ENCODE data around the gene COX4I1.

Gene COX4I1

DNA sequence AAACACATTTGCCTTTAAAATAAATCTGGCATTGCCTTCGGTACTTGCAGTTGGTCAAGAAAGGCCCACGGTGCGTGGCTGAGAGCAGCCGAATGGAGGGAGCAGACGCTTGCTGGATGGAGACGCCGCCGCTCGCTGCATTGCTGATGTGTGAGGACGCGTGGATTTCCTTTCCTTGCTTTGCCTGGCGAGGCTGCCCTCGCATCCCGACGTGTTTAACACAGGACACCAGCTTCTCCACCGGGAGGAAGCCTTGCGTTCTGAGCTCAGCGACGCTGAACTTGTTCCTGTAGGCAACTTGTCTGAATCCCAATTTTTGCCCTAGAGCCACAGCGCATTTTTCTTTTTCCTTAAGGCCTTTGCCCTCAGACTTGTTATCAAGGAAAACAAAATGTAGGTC, 45.8 kb downstream of the COX4I1 start:
- Histone ChIP-seq H3K4me1 (ENCODE audit: control insufficient read depth, insufficient read depth, low read length) (no peaks in the 10 kb centered on the region; the same call in 1 of the 2 replicates), H3K9me3 (ENCODE audit: control insufficient read depth, insufficient read depth, low read depth, low read length) (no peaks in the 10 kb centered on the region), H3K27ac (ENCODE audit: extremely low read depth, low read depth, low read length) (no peak overlapping the region), H3K4me3 (ENCODE audit: low read depth, low read length) (no peak overlapping the region), H3K36me3 (ENCODE audit: control insufficient read depth in 2 of 2, insufficient read depth in 1 of 2, low read length in 2 of 2) (no peaks in the 10 kb centered on the region)
- CTCF ChIA-PET: no interaction called here
- TF ChIP-seq TCF7L2 (IDR thresholded peaks at IDR 0.05; ENCODE audit: borderline replicate concordance, low read depth, low read length) (no peak), KLF7 (tag by site-specific recombination; IDR thresholded peaks at IDR 0.05; ENCODE audit: borderline replicate concordance) (no peak), GLI4 (tag by site-specific recombination; IDR thresholded peaks at IDR 0.05) (no peak), REPIN1 (tag by site-specific recombination; IDR thresholded peaks at IDR 0.05; ENCODE audit: low read depth) (no peak), ZNF654 (tag by site-specific recombination; IDR thresholded peaks at IDR 0.05; ENCODE audit: low read depth) (no peak), ZNF560 (tag by site-specific recombination; IDR thresholded peaks at IDR 0.05; ENCODE audit: borderline replicate concordance) (no peak), ZNF785 (tag by site-specific recombination; IDR thresholded peaks at IDR 0.05) (no peak), GLIS1 (tag by site-specific recombination; IDR thresholded peaks at IDR 0.05) (no peak), ZNF114 (tag by site-specific recombination; IDR thresholded peaks at IDR 0.05) (no peak)
- TF ChIP-seq, protein P1, sequence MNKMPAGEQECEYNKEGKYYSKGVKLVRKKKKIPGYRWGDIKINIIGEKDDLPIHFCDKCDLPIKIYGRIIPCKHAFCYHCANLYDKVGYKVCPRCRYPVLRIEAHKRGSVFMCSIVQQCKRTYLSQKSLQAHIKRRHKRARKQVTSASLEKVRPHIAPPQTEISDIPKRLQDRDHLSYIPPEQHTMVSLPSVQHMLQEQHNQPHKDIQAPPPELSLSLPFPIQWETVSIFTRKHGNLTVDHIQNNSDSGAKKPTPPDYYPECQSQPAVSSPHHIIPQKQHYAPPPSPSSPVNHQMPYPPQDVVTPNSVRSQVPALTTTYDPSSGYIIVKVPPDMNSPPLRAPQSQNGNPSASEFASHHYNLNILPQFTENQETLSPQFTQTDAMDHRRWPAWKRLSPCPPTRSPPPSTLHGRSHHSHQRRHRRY (tag by site-specific recombination; IDR thresholded peaks at IDR 0.05): no peak
- TF ChIP-seq, protein P2, sequence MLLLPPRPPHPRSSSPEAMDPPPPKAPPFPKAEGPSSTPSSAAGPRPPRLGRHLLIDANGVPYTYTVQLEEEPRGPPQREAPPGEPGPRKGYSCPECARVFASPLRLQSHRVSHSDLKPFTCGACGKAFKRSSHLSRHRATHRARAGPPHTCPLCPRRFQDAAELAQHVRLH (tag by site-specific recombination; IDR thresholded peaks at IDR 0.05): no peak
- TF ChIP-seq, protein P3, sequence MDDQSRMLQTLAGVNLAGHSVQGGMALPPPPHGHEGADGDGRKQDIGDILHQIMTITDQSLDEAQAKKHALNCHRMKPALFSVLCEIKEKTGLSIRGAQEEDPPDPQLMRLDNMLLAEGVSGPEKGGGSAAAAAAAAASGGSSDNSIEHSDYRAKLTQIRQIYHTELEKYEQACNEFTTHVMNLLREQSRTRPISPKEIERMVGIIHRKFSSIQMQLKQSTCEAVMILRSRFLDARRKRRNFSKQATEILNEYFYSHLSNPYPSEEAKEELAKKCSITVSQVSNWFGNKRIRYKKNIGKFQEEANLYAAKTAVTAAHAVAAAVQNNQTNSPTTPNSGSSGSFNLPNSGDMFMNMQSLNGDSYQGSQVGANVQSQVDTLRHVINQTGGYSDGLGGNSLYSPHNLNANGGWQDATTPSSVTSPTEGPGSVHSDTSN (CRISPR knock-in tag; IDR thresholded peaks at IDR 0.05): no peak
- TF ChIP-seq, protein P4, sequence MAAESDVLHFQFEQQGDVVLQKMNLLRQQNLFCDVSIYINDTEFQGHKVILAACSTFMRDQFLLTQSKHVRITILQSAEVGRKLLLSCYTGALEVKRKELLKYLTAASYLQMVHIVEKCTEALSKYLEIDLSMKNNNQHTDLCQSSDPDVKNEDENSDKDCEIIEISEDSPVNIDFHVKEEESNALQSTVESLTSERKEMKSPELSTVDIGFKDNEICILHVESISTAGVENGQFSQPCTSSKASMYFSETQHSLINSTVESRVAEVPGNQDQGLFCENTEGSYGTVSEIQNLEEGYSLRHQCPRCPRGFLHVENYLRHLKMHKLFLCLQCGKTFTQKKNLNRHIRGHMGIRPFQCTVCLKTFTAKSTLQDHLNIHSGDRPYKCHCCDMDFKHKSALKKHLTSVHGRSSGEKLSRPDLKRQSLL (tag by site-specific recombination; IDR thresholded peaks at IDR 0.05): no peak
- TF ChIP-seq, protein P5, sequence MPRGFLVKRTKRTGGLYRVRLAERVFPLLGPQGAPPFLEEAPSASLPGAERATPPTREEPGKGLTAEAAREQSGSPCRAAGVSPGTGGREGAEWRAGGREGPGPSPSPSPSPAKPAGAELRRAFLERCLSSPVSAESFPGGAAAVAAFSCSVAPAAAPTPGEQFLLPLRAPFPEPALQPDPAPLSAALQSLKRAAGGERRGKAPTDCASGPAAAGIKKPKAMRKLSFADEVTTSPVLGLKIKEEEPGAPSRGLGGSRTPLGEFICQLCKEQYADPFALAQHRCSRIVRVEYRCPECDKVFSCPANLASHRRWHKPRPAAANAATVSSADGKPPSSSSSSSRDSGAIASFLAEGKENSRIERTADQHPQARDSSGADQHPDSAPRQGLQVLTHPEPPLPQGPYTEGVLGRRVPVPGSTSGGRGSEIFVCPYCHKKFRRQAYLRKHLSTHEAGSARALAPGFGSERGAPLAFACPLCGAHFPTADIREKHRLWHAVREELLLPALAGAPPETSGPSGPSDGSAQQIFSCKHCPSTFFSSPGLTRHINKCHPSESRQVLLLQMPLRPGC (tag by site-specific recombination; IDR thresholded peaks at IDR 0.05): no peak
- TF ChIP-seq, protein P6, sequence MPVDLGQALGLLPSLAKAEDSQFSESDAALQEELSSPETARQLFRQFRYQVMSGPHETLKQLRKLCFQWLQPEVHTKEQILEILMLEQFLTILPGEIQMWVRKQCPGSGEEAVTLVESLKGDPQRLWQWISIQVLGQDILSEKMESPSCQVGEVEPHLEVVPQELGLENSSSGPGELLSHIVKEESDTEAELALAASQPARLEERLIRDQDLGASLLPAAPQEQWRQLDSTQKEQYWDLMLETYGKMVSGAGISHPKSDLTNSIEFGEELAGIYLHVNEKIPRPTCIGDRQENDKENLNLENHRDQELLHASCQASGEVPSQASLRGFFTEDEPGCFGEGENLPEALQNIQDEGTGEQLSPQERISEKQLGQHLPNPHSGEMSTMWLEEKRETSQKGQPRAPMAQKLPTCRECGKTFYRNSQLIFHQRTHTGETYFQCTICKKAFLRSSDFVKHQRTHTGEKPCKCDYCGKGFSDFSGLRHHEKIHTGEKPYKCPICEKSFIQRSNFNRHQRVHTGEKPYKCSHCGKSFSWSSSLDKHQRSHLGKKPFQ (tag by site-specific recombination; IDR thresholded peaks at IDR 0.05): no peak
- TF ChIP-seq, protein P7, sequence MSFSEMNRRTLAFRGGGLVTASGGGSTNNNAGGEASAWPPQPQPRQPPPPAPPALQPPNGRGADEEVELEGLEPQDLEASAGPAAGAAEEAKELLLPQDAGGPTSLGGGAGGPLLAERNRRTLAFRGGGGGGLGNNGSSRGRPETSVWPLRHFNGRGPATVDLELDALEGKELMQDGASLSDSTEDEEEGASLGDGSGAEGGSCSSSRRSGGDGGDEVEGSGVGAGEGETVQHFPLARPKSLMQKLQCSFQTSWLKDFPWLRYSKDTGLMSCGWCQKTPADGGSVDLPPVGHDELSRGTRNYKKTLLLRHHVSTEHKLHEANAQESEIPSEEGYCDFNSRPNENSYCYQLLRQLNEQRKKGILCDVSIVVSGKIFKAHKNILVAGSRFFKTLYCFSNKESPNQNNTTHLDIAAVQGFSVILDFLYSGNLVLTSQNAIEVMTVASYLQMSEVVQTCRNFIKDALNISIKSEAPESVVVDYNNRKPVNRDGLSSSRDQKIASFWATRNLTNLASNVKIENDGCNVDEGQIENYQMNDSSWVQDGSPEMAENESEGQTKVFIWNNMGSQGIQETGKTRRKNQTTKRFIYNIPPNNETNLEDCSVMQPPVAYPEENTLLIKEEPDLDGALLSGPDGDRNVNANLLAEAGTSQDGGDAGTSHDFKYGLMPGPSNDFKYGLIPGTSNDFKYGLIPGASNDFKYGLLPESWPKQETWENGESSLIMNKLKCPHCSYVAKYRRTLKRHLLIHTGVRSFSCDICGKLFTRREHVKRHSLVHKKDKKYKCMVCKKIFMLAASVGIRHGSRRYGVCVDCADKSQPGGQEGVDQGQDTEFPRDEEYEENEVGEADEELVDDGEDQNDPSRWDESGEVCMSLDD (tag by site-specific recombination; IDR thresholded peaks at IDR 0.05): no peak
- POLR2A ChIA-PET: no interaction called here
